ENCODE results near the gene DRAM1.

The DRAM1 gene

GRCh38 chr12:101954676-101955075, 77.3 kb downstream of the DRAM1 start:
- TF ChIP-seq Cebpa-rat (IDR thresholded peaks at IDR 0.05), result no peak
- Histone ChIP-seq H3K27ac (no peak overlapping the region), H3K36me3 (no peaks in the 10 kb centered on the region), H3K4me1 (no peaks in the 10 kb centered on the region), H3K4me3 (no peak overlapping the region), H3K27me3 (no peaks in the 10 kb centered on the region), H3K9me3 (replicated peaks in 1 of 11) (peaks cover 4 to 37% (median 9%) of the 10 kb centered on the region in 11 experiments; a peak in 19 of 22 replicates), H4K20me1 (no peaks in the 10 kb centered on the region), H3K9ac (no peak overlapping the region), H3K4me2 (no peak overlapping the region)

- H3K27ac ChIP-seq, result no peak overlapping the region
- no peak for TF ChIP-seq Cebpa-rat (IDR thresholded peaks at IDR 0.05)
Observed at GRCh38 chr12:101957252-101957959, 80.0 kb downstream of the DRAM1 start.

GRCh38 chr12:101959607-101960006, 82.2 kb downstream of the DRAM1 start:
- Histone ChIP-seq H4K20me1 (no peaks in the 10 kb centered on the region), H3K4me2 (no peak overlapping the region), H3K9me3 (replicated peaks in 1 of 11) (peaks cover 4 to 13% (median 10%) of the 10 kb centered on the region in 11 experiments; a peak in 18 of 22 replicates), H3K4me1 (no peaks in the 10 kb centered on the region), H3K9ac (no peak overlapping the region), H3K27me3 (no peaks in the 10 kb centered on the region), H3K27ac (no peak overlapping the region), H3K4me3 (no peak overlapping the region), H3K36me3 (no peaks in the 10 kb centered on the region)
- no peak for TF ChIP-seq Cebpa-rat (IDR thresholded peaks at IDR 0.05)

More at GRCh38 chr12:101957252-101957959, 80.0 kb downstream of the DRAM1 start:
- Histone ChIP-seq H3K36me3 (no peaks in the 10 kb centered on the region), H3K4me1 (no peaks in the 10 kb centered on the region), H3K27me3 (no peaks in the 10 kb centered on the region), H3K4me2 (no peak overlapping the region), H3K4me3 (no peak overlapping the region), H4K20me1 (no peaks in the 10 kb centered on the region), H3K9me3 (replicated peaks in 1 of 11) (peaks cover 7 to 26% (median 12%) of the 10 kb centered on the region in 11 experiments; a peak in 18 of 22 replicates), H3K9ac (no peak overlapping the region)

- H4K20me1 ChIP-seq, result no peaks in the 10 kb centered on the region
- H3K27ac ChIP-seq, result no peak overlapping the region
- H3K4me2 ChIP-seq, result no peak overlapping the region
- peaks cover 4 to 8% (median 7%) of the 10 kb centered on the region in 10 experiments for H3K4me1 ChIP-seq
- H3K27me3 ChIP-seq, result no peaks in the 10 kb centered on the region
- TF ChIP-seq Cebpa-rat (IDR thresholded peaks at IDR 0.05), result no peak
- H3K36me3 ChIP-seq, result no peaks in the 10 kb centered on the region
- no peak overlapping the region for H3K9ac ChIP-seq
- H3K4me3 ChIP-seq, result no peak overlapping the region
- H3K9me3 ChIP-seq (replicated peaks in 1 of 11), result peaks cover 4 to 13% (median 10%) of the 10 kb centered on the region in 11 experiments; a peak in 17 of 22 replicates
Observed at GRCh38 chr12:101962486-101962885, 85.1 kb downstream of the DRAM1 start.

GRCh38 chr12:101963697-101964096, 86.3 kb downstream of the DRAM1 start:
- no peak overlapping the region for H3K27ac ChIP-seq
- H3K4me2 ChIP-seq, result no peak overlapping the region
- no peak overlapping the region for H3K4me3 ChIP-seq
- H3K4me1 ChIP-seq, result peaks cover 12 to 20% (median 18%) of the 10 kb centered on the region in 10 experiments
- no peaks in the 10 kb centered on the region for H4K20me1 ChIP-seq
- TF ChIP-seq Cebpa-rat (IDR thresholded peaks at IDR 0.05), result no peak
- H3K9ac ChIP-seq, result no peak overlapping the region
- H3K36me3 ChIP-seq, result no peaks in the 10 kb centered on the region
- no peaks in the 10 kb centered on the region for H3K27me3 ChIP-seq
- H3K9me3 ChIP-seq (replicated peaks in 1 of 11), result peaks cover 4 to 13% (median 10%) of the 10 kb centered on the region in 11 experiments; a peak in 17 of 22 replicates

GRCh38 chr12:101966496-101966895, 89.1 kb downstream of the DRAM1 start:
- H3K27ac ChIP-seq, result no peak overlapping the region; a peak in 1 of 22 replicates

GRCh38 chr12:101967506-101967905, 90.1 kb downstream of the DRAM1 start:
- Histone ChIP-seq H3K9ac (no peak overlapping the region; a peak in 1 of 22 replicates), H4K20me1 (no peaks in the 10 kb centered on the region), H3K36me3 (no peaks in the 10 kb centered on the region), H3K9me3 (replicated peaks in 1 of 11) (peaks cover 0 to 14% (median 0%) of the 10 kb centered on the region in 11 experiments; a peak in 3 of 22 replicates), H3K4me2 (peak overlapping the region; percentile 35 to 76 (median 63)), H3K4me3 (no peak overlapping the region), H3K27me3 (no peaks in the 10 kb centered on the region), H3K4me1 (peaks cover 12 to 25% (median 23%) of the 10 kb centered on the region in 10 experiments), H3K27ac (peak overlapping the region in 8 of 11 experiments; percentile 29 to 66 (median 56); a peak in 14 of 22 replicates)
- TF ChIP-seq Cebpa-rat (IDR thresholded peaks at IDR 0.05), result peak in 7 of 11 experiments; percentile 36 to 80 (median 57); a peak in 9 of 22 replicates

More at GRCh38 chr12:101966496-101966895, 89.1 kb downstream of the DRAM1 start:
- Histone ChIP-seq H3K36me3 (no peaks in the 10 kb centered on the region), H4K20me1 (no peaks in the 10 kb centered on the region), H3K4me2 (no peak overlapping the region), H3K4me1 (peaks cover 12 to 25% (median 23%) of the 10 kb centered on the region in 10 experiments), H3K9ac (no peak overlapping the region), H3K9me3 (replicated peaks in 1 of 11) (peaks cover 0 to 10% (median 0%) of the 10 kb centered on the region in 11 experiments; a peak in 3 of 22 replicates), H3K27me3 (no peaks in the 10 kb centered on the region), H3K4me3 (no peak overlapping the region)
- TF ChIP-seq Cebpa-rat (IDR thresholded peaks at IDR 0.05), result no peak

GRCh38 chr12:101968770-101969169, 91.4 kb downstream of the DRAM1 start:
- Histone ChIP-seq H3K4me2 (peak overlapping the region in 7 of 11 experiments; percentile 8 to 75 (median 46); a peak in 9 of 22 replicates), H3K4me3 (no peak overlapping the region), H3K4me1 (peaks cover 12 to 25% (median 23%) of the 10 kb centered on the region in 10 experiments), H3K27ac (peak overlapping the region in 3 of 11 experiments; percentile 58 to 66 (median 60); a peak in 6 of 22 replicates), H3K27me3 (no peaks in the 10 kb centered on the region), H4K20me1 (no peaks in the 10 kb centered on the region), H3K36me3 (no peaks in the 10 kb centered on the region), H3K9me3 (replicated peaks in 1 of 11) (peaks cover 0 to 14% (median 0%) of the 10 kb centered on the region in 11 experiments; a peak in 3 of 22 replicates), H3K9ac (no peak overlapping the region)
- no peak for TF ChIP-seq Cebpa-rat (IDR thresholded peaks at IDR 0.05)

Measured in BLaER1 treated with 17β-estradiol and CSF1 and Interleukin-3, amounts not matched to agents 10 nM and 100 nM (cell line).